Measurements from ENCODE around the gene SUN2.

SUN2 gene

DNA sequence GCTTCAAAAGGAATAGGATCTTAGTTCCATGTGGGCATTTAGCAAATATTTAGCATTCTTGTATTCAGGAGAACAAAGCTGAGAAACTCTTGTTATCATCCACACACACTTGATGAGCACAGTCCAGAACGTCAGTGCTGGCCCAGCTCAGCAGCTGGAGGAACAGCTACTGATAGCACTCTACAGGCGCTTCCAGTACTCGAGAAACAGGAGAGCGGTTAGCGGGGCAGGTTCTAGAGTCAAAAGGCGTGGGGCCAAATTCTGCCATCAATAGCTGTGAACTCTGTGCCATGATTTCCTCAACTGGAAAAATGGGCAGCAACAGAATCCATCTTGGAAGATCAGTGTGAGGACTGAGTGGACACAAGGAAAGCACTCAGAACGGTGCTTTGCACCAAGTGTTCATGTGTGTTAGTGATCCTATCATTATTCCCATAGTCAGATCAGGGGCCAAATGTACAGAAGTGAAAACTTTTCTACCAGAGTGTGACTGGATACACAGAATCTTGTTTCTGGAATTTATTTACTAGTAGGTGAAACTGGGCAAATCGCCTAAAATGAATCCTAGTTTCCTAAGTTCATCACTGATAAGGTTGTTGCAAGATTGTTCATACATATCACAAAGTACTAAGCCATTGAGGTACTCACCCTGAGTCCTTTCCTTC lies 58.2 kb downstream of the SUN2 start:
- DNase-seq (ENCODE audit: low read depth in 2 of 2): no peak

DNA sequence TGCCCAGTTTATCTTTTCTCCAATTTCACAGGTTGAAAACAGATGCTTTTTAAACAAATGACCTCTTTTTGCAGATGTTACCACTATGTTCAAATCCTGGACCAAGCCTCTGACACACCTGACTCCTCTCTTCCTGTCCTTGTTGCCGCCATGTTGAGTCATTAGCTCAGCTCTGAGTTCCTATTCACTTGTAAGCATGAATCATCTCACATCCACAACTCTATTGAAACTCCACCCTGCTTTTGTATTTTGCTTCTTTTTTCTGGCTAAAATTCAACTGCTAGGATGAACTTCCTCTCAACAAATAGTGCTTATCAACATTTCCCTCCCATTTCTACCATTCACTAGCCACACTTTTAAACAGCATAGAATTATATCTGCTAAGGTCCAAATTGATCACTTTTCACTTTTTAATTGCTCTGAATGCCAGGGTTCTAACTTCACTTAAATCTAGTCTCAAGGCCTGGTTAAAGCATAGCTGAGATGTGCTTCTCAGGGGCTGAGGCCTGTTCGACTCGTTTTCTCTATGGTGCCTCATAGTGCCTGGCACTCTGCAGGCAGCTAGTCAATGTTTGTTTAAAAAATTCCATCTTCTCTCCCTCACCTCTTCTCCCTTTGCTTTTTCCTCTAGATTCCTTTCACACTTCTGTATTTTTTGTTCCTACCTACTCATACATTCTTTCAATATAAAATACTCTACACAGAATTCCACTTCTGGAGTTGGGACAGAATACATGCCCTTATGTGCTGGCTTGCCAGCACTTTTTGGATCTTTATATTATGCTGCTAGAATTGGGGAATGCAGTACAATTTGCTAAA lies 59.0 kb downstream of the SUN2 start:
- DNase-seq (ENCODE audit: low read depth in 2 of 2): peak in 1 of 2 donors; percentile 38

DNA sequence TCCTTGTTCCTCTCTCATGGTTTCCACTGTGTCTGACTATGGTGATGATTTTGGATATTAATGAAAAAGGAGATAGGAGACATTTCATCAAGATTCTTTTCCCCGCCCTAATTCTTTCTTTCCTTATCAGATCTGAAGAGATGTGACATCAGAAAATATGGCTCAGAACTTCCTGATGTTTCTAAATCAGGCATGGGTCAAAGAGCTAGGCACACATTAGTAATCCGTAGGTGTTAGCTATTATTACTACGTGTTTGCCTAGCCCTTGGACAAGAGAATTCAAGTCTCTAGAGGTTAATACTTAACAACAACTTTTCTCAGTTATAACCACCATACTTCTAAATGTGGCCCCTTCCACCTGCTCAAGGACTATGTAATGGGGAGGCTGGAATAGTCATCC lies 60.9 kb downstream of the SUN2 start:
- no peak for DNase-seq (ENCODE audit: low read depth in 2 of 2)

DNA sequence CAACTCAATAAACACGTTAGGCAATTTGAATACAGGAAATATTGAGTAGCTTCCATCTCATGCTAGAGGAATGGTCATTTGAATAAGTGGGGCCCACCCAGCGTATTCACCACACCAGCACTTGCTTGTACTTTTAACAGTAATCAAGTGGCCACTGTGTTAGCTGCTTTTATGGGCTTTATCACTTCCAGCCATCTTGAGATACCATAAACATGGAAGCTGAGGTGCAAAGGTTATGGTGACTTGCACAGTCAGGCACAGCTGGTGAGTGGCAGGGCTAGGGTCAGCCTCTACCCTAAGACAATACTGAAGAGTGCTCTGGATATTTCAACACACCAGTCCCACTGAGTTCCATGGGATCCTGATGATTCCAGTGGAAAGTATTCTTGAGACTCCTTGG lies 61.7 kb downstream of the SUN2 start:
- DNase-seq (ENCODE audit: low read depth in 2 of 2): no peak

DNA sequence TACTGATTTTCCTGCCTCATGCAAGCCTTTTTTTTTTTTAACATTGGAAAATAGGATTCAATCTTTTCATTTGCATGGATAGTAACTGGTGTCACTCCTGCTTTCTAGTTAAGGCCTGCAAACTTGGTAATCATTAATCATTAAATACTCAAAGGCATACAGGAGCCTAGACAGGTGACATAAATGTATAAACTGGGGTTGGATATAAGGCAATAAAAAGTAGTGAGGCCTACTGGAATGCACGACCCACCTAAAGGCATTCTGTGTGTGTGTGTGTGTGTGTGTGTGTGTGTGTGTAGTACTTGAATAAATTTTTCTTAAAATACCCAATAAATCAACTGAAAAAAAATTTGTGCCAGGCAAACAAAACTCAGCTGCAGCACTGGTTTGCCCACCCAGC lies 66.1 kb downstream of the SUN2 start:
- DNase-seq (ENCODE audit: low read depth in 2 of 2): no peak

DNA sequence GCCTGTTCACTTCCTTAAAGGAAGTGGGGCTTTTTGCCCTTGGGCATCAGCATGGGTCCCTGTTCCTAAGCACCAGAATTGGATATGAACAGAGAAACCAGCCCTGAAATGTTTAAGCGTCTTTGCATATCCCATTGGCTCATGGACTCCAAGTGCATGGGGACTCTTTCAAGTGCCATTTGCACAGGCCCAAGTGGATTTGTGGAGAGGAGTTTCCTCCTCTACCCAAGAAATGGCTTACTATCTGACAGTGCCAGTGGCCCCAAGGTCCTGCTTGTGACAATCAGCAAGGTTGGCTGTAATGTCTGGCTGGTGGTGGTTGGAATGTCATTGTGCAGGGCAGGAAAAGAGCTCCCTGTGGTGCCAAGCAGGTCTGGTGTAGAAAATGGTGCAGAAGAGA lies 70.0 kb downstream of the SUN2 start:
- no peak for DNase-seq (ENCODE audit: low read depth in 2 of 2)

DNA sequence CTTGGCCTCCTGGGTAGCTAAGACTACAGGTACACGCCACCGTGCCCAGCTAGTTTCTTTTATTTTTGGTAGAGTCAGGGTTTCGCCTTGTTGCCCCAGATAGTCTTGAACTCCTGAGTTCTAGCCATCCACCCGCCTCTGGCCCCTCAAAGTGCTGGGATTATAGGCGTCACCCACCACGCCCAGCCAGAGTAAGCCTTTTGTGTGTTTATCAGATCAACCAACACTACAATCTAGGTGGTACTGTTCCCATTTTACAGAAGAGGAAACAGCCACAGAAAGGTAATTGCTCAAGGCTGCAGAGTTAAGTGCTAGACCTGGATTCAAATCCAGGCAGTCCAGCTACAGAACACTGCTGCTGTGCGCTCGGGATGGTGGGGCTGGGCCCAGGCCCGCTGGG lies 70.9 kb downstream of the SUN2 start:
- no peak for DNase-seq (ENCODE audit: low read depth in 2 of 2)

Data from stimulated activated CD4-positive, alpha-beta T cell treated with anti-CD3 and anti-CD28 coated beads, Interleukin-1b, Interleukin-23, amount 100 ng/mL, for 4 hours (primary cell).